ENCODE results near the gene TCF20. TPM values are rescaled to one million over a fixed set of nuclear protein-coding genes. Genes with fewer than 3 reads are reported as not detected.

Gene TCF20
- total RNA-seq, 1 donor from 2014 or later: 16.7 TPM

GRCh38 chr22:42271191-42271813 lies 849 bp upstream of the TCF20 start:
- ATAC-seq (no peak), DNase-seq (ENCODE audit: missing footprints) (no peak)
- intact Hi-C loops (cut with DNase I): loop anchor here (5.0 to 10.0 kb wide), 3 partner anchors 103 to 179 kb away; partner anchors contain the start of gene NDUFA6

GRCh38 chr22:42270176-42270509 lies 310 bp downstream of the TCF20 start:
- ATAC-seq (peak; percentile 60), DNase-seq (ENCODE audit: missing footprints) (no peak)
- intact Hi-C loops (cut with DNase I): loop anchor here (5.0 to 10.0 kb wide), 3 partner anchors 105 to 178 kb away; partner anchors contain the start of gene NDUFA6

GRCh38 chr22:42269432-42270175 lies 849 bp downstream of the TCF20 start:
- ATAC-seq: peak; percentile 53
- DNase-seq (ENCODE audit: missing footprints): peak; percentile 73
- intact Hi-C loops (cut with DNase I): loop anchor here (5.0 to 10.0 kb wide), 4 partner anchors 95 to 177 kb away; partner anchors contain the start of gene NDUFA6

- DNase-seq (ENCODE audit: missing footprints) (no peak), ATAC-seq (no peak)
- intact Hi-C loops (cut with DNase I): loop anchor here (10.0 kb wide), 1 partner anchor 94 kb away; no protein-coding TSS in a partner anchor
Measured at GRCh38 chr22:42268852-42269410, 1.5 kb downstream of the TCF20 start.

GRCh38 chr22:42265321-42265720 lies 5.1 kb downstream of the TCF20 start:
- DNase-seq (ENCODE audit: missing footprints) (no peak), ATAC-seq (no peak)
- intact Hi-C loops (cut with DNase I): loop anchor here (10.0 kb wide), 1 partner anchor 91 kb away; no protein-coding TSS in a partner anchor

- DNase-seq (ENCODE audit: missing footprints) (no peak), ATAC-seq (no peak)
- intact Hi-C loops (cut with DNase I): loop anchor here (10.0 kb wide), 1 partner anchor 89 kb away; no protein-coding TSS in a partner anchor
Measured at GRCh38 chr22:42263944-42264343, 6.5 kb downstream of the TCF20 start.

GRCh38 chr22:42262964-42263363 lies 7.5 kb downstream of the TCF20 start:
- DNase-seq (ENCODE audit: missing footprints) (no peak), ATAC-seq (no peak)
- intact Hi-C loops (cut with DNase I): loop anchor here (10.0 kb wide), 1 partner anchor 88 kb away; no protein-coding TSS in a partner anchor

- intact Hi-C loops (cut with DNase I): loop anchor here (10.0 kb wide), 1 partner anchor 86 kb away; no protein-coding TSS in a partner anchor
- ATAC-seq (no peak), DNase-seq (ENCODE audit: missing footprints) (no peak)
Measured at GRCh38 chr22:42261296-42261695, 9.2 kb downstream of the TCF20 start.

- ATAC-seq: no peak
- intact Hi-C loops (cut with DNase I): no loop called here
- DNase-seq (ENCODE audit: missing footprints): no peak
Measured at GRCh38 chr22:42258126-42258525, 12.3 kb downstream of the TCF20 start.

- intact Hi-C loops (cut with DNase I): no loop called here
- DNase-seq (ENCODE audit: missing footprints) (no peak), ATAC-seq (no peak)
Measured at GRCh38 chr22:42257386-42257785, 13.1 kb downstream of the TCF20 start.

- ATAC-seq: no peak
- intact Hi-C loops (cut with DNase I): no loop called here
Measured at GRCh38 chr22:42256930-42257329, 13.5 kb downstream of the TCF20 start.

GRCh38 chr22:42256220-42256619 lies 14.2 kb downstream of the TCF20 start:
- intact Hi-C loops (cut with DNase I): no loop called here
- ATAC-seq (no peak), DNase-seq (ENCODE audit: missing footprints) (no peak)

More at GRCh38 chr22:42256930-42257329, 13.5 kb downstream of the TCF20 start:
- no peak for DNase-seq (ENCODE audit: missing footprints)

- intact Hi-C loops (cut with DNase I): no loop called here
- ATAC-seq: no peak
- no peak for DNase-seq (ENCODE audit: missing footprints)
Measured at GRCh38 chr22:42249831-42250230, 20.6 kb downstream of the TCF20 start.

- ATAC-seq (no peak), DNase-seq (ENCODE audit: missing footprints) (no peak)
- intact Hi-C loops (cut with DNase I): no loop called here
Measured at GRCh38 chr22:42248995-42249394, 21.5 kb downstream of the TCF20 start.

GRCh38 chr22:42247596-42247995 lies 22.9 kb downstream of the TCF20 start:
- intact Hi-C loops (cut with DNase I): no loop called here
- ATAC-seq (no peak), DNase-seq (ENCODE audit: missing footprints) (no peak)

GRCh38 chr22:42243802-42244060 lies 26.7 kb downstream of the TCF20 start:
- no peak for DNase-seq (ENCODE audit: missing footprints)
- ATAC-seq: no peak
- intact Hi-C loops (cut with DNase I): no loop called here

- intact Hi-C loops (cut with DNase I): no loop called here
- DNase-seq (ENCODE audit: missing footprints): no peak
- no peak for ATAC-seq
Measured at GRCh38 chr22:42236848-42237247, 33.6 kb downstream of the TCF20 start.

GRCh38 chr22:42236268-42236667 lies 34.2 kb downstream of the TCF20 start:
- no peak for ATAC-seq
- intact Hi-C loops (cut with DNase I): no loop called here
- no peak for DNase-seq (ENCODE audit: missing footprints)

GRCh38 chr22:42233879-42234278 lies 36.6 kb downstream of the TCF20 start:
- DNase-seq (ENCODE audit: missing footprints) (no peak), ATAC-seq (no peak)
- intact Hi-C loops (cut with DNase I): no loop called here

- ATAC-seq: no peak
- no peak for DNase-seq (ENCODE audit: missing footprints)
- intact Hi-C loops (cut with DNase I): no loop called here
Measured at GRCh38 chr22:42231929-42232328, 38.5 kb downstream of the TCF20 start.

Data from Right ventricle myocardium inferior (tissue), 1 donor.